Measurements from ENCODE around the gene METTL26. TPM values are rescaled to one million over a fixed set of nuclear protein-coding genes. Genes with fewer than 3 reads are reported as not detected.

METTL26 gene
- total RNA-seq, 2 donors from 2014 or later: 47.2 to 120 TPM

DNA sequence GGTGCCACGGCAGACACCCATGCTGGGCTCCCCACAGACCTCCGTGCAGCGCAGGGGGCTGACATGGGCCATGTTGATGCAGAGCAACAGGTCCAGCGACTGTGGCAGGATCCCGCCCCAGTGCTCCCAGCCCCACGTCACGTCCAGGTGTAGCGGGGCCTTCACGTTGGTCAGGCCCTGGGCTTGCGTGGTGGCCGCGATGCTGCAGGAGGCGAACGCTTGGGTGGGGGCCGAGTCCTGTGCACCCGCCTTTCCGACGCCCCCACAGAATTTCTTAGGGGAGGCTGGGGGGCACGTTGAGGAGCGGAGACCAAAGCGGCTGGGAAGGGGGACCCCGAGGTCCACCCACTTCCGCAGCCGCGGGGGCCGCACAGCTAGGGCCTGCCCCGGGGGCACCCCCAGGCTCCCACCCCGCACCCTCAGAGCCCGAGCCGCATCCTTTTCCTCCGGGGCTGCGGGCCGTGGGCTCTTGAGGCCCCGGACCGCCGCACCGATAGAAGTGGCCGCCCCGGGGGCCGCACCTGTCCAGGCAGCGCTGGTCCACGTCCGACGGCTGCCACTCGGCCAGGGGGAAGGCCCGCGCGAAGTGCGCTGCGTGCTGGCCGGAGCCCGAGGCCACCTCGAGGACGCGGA is 416 bp downstream of the METTL26 start:
- ATAC-seq (peak; percentile 0 to 11), DNase-seq (ENCODE audit: low spot score in 2 of 2) (peak in 1 of 2 donors; percentile 78)
- no peaks in the 10 kb centered on the region for H3K9me3 Mint-ChIP-seq
- peak overlapping the region in 1 of 2 donors; percentile 99 for H3K27ac Mint-ChIP-seq
- peaks cover 0 to 5% of the 10 kb centered on the region in 2 donors for H3K36me3 Mint-ChIP-seq

DNA sequence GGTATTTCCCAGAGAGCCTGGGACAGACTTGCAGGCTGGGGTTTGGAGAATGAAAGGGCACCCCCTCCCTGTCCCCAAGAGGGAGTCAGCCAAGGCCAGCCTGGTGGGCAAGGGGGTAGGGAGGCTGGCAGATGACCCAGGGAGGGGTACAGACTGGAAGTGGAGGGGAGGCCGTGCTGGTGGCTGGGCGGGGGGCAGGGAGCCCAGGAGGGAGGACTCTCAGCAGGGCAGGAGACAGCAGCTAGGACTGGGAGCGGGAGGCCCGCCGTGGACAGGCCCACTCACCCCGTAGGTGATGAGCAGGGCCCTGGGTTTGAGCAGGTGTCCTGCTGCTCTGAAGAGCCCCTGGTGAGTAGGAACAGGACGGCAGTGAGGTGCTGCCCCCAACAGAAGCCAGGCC is 1.1 kb downstream of the METTL26 start:
- Mint-ChIP-seq H3K27ac (peak overlapping the region in 1 of 2 donors; percentile 16), H3K9me3 (no peaks in the 10 kb centered on the region), H3K36me3 (peaks cover 0 to 5% of the 10 kb centered on the region in 2 donors)
- DNase-seq (ENCODE audit: low spot score in 2 of 2) (no peak), ATAC-seq (no peak)

DNA sequence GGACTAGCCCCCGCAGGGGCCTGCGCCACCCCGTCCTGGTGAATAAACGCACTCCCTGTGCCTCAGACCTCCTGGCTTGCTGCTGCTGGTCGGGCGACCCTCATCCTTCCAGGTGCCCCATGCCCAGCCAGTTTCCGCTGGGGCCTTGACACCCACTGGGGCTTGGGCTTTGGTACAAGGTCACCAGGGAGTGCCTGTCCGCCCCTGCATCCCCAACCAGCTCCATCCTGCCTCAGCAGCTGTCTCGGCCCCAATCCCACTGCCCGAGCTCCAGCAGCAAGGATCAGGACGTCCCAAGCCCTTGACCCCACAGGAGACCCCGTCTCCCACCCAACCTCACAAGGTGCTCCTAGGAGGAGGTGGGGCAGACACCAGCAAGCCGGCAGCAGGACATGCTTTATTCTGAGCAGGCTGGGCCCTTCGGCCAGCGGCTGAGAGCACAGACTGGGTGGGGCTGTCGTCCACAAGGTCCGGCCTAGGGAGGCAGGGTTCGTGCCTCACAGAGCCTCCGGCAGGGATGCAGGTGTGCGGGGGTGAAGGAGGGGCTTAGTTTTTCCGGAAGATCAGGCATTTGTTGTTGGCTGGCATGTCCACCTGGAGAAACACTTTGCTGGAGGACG is 1.9 kb downstream of the METTL26 start:
- ATAC-seq (no peak), DNase-seq (ENCODE audit: low spot score in 2 of 2) (no peak)
- H3K36me3 Mint-ChIP-seq: peaks cover 0 to 5% of the 10 kb centered on the region in 2 donors
- no peak overlapping the region for H3K27ac Mint-ChIP-seq
- no peaks in the 10 kb centered on the region for H3K9me3 Mint-ChIP-seq

DNA sequence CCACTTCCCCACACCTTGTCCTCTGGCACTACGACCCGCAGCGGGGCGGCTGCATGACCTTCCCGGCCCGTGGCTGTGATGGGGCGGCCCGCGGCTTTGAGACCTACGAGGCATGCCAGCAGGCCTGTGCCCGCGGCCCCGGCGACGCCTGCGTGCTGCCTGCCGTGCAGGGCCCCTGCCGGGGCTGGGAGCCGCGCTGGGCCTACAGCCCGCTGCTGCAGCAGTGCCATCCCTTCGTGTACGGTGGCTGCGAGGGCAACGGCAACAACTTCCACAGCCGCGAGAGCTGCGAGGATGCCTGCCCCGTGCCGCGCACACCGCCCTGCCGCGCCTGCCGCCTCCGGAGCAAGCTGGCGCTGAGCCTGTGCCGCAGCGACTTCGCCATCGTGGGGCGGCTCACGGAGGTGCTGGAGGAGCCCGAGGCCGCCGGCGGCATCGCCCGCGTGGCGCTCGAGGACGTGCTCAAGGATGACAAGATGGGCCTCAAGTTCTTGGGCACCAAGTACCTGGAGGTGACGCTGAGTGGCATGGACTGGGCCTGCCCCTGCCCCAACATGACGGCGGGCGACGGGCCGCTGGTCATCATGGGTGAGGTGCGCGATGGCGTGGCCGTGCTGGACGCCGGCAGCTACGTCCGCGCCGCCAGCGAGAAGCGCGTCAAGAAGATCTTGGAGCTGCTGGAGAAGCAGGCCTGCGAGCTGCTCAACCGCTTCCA is 2.6 kb downstream of the METTL26 start:
- Mint-ChIP-seq H3K27ac (no peak overlapping the region), H3K36me3 (peaks cover 0 to 5% of the 10 kb centered on the region in 2 donors), H3K9me3 (no peaks in the 10 kb centered on the region)
- DNase-seq (ENCODE audit: low spot score in 2 of 2) (peak in 1 of 2 donors; percentile 58), ATAC-seq (no peak)

DNA sequence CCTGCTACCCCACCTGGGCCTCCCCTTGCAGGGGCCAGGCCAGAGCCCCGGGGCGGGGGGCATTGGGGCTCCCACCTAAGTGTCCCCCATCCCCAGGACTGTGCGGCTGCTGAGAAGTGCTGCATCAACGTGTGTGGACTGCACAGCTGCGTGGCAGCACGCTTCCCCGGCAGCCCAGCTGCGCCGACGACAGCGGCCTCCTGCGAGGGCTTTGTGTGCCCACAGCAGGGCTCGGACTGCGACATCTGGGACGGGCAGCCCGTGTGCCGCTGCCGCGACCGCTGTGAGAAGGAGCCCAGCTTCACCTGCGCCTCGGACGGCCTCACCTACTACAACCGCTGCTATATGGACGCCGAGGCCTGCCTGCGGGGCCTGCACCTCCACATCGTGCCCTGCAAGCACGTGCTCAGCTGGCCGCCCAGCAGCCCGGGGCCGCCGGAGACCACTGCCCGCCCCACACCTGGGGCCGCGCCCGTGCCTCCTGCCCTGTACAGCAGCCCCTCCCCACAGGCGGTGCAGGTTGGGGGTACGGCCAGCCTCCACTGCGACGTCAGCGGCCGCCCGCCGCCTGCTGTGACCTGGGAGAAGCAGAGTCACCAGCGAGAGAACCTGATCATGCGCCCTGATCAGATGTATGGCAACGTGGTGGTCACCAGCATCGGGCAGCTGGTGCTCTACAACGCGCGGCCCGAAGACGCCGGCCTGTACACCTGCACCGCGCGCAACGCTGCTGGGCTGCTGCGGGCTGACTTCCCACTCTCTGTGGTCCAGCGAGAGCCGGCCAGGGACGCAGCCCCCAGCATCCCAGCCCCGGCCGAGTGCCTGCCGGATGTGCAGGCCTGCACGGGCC is 3.4 kb downstream of the METTL26 start:
- H3K36me3 Mint-ChIP-seq: peaks cover 0 to 5% of the 10 kb centered on the region in 2 donors

DNA sequence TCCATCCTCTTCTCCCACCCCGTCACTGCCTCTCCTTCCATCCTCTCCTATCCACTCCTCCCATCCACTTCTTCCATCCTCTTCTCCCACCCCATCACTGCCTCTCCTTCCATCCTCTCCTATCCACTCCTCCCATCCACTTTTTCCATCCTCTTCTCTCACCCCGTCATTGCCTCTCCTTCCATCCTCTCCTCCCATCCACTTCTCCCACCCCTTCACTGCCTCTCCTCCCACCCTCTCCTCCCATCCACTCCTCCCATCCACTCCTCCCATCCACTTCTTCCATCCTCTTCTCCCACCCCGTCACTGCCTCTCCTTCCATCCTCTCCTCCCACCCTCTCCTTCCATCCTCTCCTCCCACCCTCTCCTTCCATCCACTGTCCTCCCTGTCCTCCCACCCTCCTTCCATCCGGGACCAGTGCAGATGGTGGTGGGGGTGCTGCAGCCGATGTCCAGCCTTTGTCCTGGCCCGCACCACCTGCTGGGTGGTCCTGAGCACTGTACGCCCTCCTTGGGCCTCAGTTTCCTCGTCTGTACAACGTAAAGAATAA is 4.2 kb downstream of the METTL26 start:
- Mint-ChIP-seq H3K9me3 (no peaks in the 10 kb centered on the region), H3K36me3 (peaks cover 0 to 5% of the 10 kb centered on the region in 2 donors), H3K27ac (no peak overlapping the region)
- DNase-seq (ENCODE audit: low spot score in 2 of 2) (no peak), ATAC-seq (no peak)

More for the DNA sequence above, 3.4 kb downstream of the METTL26 start:
- no peaks in the 10 kb centered on the region for H3K9me3 Mint-ChIP-seq
- no peak for ATAC-seq
- no peak overlapping the region for H3K27ac Mint-ChIP-seq
- no peak for DNase-seq (ENCODE audit: low spot score in 2 of 2)

DNA sequence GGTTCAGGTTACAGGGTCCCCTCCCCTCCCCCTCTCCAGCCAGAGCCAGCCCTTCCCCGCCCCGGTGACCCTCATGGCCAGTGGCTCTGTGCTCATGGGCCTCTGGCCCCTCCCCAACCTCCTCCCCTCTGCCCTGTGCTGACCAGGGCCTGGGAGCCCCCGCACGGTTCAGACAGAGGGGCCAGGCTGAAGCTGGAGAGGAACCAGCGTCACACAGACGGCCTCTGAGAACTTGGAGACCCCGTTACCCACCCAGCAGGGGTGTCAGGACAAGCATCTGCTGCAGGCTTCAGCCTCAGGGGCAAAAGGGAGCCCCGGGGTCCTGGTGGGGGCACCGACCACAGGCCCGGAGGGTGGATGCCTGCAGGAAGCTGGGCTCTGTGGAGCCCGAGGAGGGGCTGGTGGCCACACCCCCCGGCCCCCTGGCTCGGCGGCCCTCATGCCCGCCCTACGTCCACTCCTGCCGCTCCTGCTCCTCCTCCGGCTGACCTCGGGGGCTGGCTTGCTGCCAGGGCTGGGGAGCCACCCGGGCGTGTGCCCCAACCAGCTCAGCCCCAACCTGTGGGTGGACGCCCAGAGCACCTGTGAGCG is 5.2 kb downstream of the METTL26 start, which contains the start of gene WFIKKN1:
TSS of gene WFIKKN1 (plus strand) at position 171 of the 591 bp plus-strand sequence. CDS start at position 440, 269 bp downstream.
- no peak within 1 kb of the TSS for H3K27ac Mint-ChIP-seq
- no peaks in the 10 kb centered on the region for H3K9me3 Mint-ChIP-seq
- DNase-seq (ENCODE audit: low spot score in 2 of 2) (no peak), ATAC-seq (no peak)
- no peaks in the 10 kb centered on the region for H3K36me3 Mint-ChIP-seq

DNA sequence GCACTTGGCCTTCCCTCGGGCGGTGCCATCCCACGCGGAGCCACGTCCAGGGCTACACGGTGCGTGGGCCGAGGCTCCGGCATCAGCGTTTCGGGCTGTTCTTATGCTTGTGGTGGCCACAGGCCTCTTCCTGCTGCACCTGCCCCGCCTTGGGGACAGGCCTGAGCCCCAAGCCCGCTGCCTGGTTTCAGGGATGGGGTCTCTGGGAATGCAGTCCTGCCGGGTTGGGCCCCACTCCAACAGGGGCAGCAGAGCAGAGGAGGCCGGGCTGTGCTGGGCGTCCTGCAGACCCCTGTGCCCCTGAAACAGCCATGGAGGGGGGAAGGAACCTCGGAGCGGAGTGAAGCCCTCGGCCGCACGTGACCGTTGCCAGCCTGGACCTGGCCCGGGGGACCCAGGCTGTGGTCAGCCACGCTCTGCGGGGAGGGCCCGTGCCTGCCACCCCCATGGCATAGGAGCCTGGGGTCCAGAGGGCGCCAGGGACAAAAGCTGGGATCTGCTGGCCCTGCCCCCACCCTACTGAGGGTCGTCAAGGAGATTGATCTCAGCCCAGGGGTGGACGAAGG is 5.8 kb downstream of the METTL26 start:
- no peaks in the 10 kb centered on the region for H3K9me3 Mint-ChIP-seq
- H3K27ac Mint-ChIP-seq: no peak overlapping the region
- ATAC-seq (peak in 1 of 2 donors; percentile 5), DNase-seq (ENCODE audit: low spot score in 2 of 2) (no peak)
- H3K36me3 Mint-ChIP-seq: no peaks in the 10 kb centered on the region

DNA sequence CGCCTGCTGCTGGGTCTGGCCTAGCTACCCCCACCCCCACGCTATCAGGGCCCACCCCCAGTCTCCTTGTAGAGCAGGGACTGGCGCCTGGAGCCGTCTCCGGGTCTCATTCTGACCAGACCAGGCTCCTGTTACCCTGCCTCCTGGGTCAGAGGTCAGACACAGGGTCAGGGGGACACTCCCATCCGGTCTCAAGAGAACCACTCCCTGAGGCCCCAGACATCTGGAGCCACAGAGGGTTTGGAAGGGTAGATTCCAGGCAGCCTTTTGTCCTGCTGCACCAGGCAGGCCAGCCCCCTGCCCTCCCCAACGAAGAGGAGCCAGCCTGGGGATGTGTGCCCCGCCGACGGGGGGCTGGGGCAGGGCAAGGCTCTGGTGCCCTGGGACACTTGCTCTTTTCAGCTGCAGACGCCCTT is 6.3 kb downstream of the METTL26 start:
- Mint-ChIP-seq H3K36me3 (no peaks in the 10 kb centered on the region), H3K27ac (no peak overlapping the region), H3K9me3 (no peaks in the 10 kb centered on the region)
- DNase-seq (ENCODE audit: low spot score in 2 of 2) (no peak), ATAC-seq (no peak)

DNA sequence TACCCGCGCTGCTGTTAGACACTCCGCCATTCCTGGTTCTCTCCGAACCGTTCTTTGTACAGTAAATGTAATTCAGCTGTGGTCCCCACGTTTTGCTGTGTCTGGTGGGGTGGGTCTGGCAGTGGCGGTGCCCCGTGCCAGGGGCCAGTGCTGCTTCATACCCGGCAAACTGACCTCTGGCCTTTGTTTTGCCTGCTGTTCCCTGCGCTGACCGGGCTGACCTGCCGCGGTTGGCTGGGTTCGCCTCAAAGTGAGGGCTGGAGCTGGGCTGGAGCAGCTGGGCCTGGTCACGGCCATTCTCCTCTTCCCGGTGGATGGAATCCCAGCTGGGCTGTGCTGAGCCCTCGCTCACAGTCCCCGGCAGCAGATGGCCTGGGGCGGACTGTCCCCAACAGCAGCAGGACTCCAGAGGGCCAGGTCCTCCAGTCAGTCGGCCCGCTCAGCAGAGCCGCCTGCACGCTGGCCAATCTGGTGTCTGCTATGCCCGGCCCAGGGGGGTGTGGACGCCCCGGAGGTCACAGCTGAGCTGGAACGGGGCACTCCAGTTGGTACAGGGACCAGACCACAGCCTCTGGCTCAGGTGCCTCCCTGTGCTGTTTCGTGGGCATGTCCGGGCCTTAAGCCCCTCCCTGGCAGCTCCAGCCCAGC is 6.8 kb downstream of the METTL26 start:
- DNase-seq (ENCODE audit: low spot score in 2 of 2) (no peak), ATAC-seq (no peak)
- Mint-ChIP-seq H3K36me3 (no peaks in the 10 kb centered on the region), H3K9me3 (no peaks in the 10 kb centered on the region), H3K27ac (no peak overlapping the region)

DNA sequence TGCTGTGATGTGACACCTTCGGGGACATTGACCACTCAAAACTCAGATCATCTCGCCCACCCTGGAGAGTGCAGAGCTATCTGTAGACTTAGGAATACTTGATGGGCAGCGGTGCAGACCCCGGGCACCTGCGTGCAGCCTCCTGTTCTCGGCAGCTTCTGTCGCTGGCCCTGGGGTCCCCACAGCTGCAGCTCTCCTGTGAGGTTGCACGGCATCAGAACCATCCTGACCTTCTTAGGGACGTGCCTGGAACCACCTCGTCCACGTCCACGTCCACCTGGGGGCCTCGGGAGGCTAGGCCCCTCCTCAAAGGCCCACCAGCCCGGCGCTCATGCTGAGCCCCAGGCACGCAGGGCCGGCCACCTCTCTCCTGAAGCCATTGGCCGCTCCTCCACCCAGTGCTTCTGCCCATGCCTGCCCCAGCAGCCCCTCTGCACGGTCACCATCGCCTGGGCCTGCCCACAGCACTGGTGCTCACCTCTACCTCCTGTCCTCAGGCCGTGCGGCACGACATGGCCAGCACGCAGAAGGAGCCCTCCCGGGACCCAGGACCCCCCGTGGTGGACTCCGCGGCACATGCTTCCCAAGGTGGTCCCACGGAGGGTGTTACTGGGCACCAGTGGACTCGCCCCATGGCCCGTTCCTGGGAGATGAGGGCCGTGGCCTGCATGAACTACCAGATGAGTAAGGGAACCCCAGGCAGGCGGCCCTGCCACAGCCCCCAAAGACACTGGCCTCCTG is 7.6 kb downstream of the METTL26 start:
- ATAC-seq (peak in 1 of 2 donors; percentile 3), DNase-seq (ENCODE audit: low spot score in 2 of 2) (no peak)
- no peak overlapping the region for H3K27ac Mint-ChIP-seq
- H3K36me3 Mint-ChIP-seq: no peaks in the 10 kb centered on the region
- H3K9me3 Mint-ChIP-seq: no peaks in the 10 kb centered on the region

DNA sequence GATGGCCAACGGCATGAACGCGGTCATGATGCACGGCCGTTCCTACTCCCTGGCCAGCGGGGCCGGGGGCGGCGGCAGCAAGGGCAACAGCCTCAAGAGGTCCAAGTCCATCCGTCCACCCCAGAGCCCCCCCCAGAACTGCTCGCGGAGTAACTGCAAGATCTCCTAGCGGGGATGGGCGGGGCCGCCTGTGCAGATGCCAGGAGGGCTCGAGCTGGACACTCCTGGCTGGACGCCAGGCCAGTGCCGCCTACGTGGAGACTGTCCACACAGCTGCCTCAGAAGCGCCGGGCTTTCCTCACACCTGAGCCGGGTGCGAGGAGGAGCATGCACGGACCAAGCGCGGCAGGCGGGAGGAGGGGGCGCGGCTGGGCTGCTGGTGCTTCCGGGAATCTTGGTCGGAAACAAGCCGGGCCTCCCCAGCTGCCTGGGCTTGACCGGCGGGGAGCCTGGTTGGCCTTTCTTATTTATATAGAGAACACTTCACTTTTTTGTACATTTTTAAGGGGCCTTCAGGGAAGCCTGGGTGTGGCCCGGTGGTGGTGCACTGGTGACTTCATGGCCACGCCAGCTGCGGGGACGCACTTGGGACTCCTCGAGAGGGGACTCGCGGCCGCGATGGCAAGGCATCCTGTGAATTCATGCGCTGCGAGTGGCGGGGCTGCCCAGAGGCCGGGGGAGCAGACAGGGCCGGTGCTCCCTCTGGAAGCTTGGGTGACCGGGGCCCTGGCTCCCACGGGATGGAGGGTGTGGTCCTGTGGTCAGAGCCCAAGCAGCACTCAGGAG is 8.5 kb downstream of the METTL26 start:
- no peak for DNase-seq (ENCODE audit: low spot score in 2 of 2)
- no peak overlapping the region for H3K27ac Mint-ChIP-seq
- no peaks in the 10 kb centered on the region for H3K36me3 Mint-ChIP-seq
- H3K9me3 Mint-ChIP-seq: no peaks in the 10 kb centered on the region
- no peak for ATAC-seq

DNA sequence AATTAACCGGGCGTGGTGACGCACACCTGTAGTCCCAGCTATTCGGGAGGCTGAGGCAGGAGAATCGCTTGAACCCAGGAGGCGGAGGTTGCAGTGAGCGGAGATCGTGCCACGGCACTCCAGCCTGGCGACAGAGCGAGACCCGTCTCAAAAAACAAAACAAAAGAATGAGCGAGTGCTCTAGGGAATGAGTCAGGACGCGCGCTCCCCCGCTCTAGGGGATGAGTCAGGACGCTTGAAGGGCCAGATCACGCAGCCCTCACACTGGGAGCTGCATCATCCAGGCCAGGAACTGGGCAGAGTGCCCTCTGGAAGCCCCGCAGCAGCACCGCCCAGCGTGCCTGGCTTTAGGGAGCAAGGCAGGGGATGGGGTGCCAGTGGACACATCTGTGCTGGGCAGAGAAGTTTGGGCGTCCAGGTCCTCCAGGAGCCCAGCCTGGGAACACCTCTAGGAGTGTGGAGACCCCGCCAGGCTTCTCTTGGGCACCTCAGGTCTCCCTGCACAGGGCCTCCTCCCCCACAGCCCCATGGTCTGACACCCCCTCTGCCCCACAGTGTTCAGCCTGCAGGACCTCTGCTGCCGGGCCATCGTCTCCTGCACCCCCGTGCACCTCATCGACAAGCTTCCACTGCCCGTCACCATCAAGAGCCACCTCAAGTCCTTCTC is 9.2 kb downstream of the METTL26 start:
- H3K36me3 Mint-ChIP-seq: no peaks in the 10 kb centered on the region
- H3K27ac Mint-ChIP-seq: peak overlapping the region in 1 of 2 donors; percentile 50
- H3K9me3 Mint-ChIP-seq: no peaks in the 10 kb centered on the region
- DNase-seq (ENCODE audit: low spot score in 2 of 2): no peak
- ATAC-seq: peak; percentile 12 to 17

All from activated naive CD4-positive, alpha-beta T cell treated with anti-CD3 and anti-CD28 coated beads, Interleukin-2, amount 50 U/mL, for 72 hours (primary cell).